OCI-M2 (cell line): ENCODE measurements around the gene GREM2.

Experiments
- DNase-seq: peaks from one replicate; lab custom pipeline; 2025; ENCODE audit not compliant: unreplicated experiment; lab: John Stamatoyannopoulos, UW

Gene GREM2

GRCh38 chr1:240611619-240612480, at the start of gene GREM2:
Gene GREM2 (minus strand): TSS chr1:240612155. CDS start chr1:240493475, 118,680 bp downstream.
- no peak for DNase-seq

DNA sequence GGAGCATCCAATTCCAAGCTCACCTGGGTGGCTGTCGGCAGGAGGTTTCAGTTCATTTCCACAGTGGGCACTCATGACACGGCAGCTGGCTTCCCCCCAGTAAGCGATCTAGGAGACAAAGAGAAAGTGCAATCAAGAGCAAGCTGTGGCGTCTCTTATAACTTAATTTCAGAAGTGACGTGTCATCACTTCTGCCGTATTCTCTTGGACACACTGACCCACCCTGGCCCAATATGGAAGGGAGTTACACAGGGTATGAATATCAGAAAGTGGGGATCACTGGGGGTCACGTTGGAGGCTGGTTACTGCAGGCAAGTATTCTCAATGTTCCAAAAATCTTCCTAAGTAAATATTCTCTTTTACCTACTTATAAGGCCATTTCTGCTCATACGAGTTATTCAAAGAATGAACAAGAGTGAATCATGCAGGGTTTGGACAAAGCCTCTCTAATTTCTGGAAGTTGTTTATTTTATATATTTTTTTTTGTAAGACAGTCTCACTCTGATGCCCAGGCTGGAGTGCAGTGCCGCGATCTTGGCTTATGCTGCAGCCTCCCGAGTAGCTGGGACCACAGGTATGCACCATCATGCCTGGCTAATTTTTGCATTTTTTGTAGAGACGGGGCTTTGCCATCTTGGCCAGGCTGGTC, 46.5 kb upstream of the GREM2 start:
- DNase-seq, result no peak

DNA sequence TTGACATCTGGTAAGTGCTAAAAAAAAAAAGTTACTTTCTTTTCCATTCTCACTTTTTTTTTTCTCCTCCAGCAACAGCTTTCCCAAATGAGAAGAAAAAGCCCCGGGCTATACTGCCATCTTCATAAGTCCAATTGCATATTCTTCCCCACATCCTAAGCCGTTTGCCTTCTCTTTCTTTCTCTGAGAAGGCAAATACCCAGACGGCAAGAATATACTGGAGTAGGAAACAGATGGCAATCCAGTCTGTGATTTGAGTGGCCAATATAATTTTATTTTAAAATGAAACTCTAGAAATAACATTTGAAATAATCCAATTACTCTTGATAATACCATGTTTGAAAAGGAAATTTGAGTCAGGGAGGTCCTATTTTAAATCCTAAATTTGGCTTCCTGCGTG, 44.6 kb upstream of the GREM2 start:
- DNase-seq, result no peak

- DNase-seq, result no peak
Observed at GRCh38 chr1:240652961-240653409, 41.0 kb upstream of the GREM2 start.

DNA sequence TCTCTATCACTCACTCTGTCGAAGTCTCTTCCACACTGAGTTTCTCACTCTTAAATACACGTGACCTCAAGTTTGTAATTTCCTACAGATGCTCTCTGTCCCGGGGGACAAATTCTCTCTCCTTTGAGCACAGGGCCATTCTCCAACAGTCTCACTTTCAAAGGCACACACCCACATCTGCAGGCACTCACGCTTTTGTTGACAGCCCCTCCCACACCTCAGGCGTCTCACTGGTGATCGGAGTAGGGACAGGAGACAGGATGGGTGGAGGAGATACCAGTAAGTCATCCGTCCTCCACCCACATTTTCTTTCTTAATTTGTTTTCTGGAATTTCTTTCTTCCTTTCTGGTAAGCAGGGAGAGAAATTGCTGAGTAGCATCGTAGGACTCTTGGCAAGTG, 40.6 kb upstream of the GREM2 start:
- DNase-seq, result no peak

GRCh38 chr1:240650877-240651276, 38.9 kb upstream of the GREM2 start:
- no peak for DNase-seq

DNA sequence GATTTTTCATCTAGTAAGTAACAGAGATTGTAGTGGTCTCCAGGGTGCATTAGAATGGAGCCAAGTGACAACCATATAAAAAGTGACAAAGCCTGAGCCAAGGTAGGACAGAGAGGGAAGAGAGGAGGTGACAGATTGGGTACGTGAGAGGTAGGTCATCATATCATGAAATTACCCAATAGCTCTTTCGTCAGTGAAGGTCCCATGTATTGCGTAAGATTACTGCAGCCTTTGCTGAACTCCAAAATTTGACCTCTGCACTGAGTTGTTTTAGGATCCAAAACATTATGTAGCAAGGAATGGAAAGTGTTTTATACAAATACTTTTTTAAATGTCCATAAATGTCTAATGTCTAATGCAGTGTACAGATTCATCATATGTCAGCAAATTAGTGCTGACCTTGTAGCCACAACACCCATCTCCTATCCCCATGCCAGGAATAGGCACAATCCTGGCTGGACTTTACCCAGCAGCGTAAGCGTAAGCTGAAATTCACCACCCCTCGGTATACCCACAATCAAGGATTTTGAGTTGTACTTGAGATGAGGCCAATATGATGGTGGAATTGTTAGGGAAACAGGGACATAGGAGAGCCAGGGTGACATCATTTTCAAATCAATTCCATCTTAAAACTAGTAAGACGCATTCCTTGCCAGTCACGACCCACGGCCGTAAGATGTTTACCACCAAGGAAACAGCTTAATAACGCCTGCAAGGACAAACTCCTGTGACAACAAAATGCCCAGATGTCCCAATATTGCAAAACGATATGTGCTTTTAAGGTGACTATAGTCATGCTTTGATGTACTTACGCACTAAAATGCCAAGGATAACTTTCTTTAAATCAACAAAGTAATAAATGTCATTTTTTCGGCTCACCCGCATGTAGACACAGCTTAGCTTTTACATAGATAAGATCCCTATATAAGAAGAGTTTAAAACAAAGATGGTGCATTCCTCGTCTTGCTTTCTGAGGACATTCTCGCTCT, 38.1 kb upstream of the GREM2 start:
- DNase-seq, result no peak

GRCh38 chr1:240646571-240647240, 34.8 kb upstream of the GREM2 start:
- no peak for DNase-seq

DNA sequence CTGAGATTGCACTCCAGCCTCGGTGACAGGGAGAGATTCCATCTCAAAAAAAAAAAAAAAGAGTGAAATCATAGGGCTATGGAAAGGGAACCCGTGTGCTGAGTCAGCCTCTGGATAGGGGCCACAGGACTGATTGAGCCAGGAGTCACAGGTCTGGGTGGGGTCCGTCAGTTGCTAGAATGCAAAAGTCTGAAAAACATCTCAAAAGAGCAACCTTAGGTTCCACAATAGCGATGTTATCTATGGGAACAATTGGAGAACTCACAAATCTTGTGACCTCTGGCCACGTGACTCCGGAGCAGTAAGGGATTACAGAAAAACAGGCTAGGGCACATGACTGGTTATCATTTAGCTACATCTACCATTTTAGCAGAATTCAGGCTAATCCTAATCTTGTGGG, 32.8 kb upstream of the GREM2 start:
- no peak for DNase-seq

GRCh38 chr1:240635466-240636256, 23.7 kb upstream of the GREM2 start:
- DNase-seq, result no peak

DNA sequence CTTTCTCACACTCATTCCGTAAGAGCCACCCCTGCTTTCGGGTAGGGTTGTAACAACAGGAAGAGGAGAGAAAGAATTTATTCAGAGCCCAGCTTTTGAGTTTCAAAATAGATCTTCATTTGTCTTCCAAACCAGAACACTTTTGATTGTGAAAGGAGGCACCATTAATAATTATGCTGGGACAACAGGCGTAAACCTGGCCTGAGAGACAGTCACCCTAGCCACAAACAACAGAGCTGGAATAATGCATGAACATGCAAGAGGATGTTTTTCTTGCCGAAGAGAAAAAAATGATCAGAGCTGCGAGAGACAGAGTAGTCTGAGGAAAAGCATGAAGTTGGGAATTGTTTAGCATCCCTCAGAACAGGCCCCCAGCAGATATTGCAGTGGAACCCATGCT, 18.5 kb upstream of the GREM2 start:
- DNase-seq, result no peak

- DNase-seq, result no peak
Observed at GRCh38 chr1:240621249-240621648, 9.3 kb upstream of the GREM2 start.

GRCh38 chr1:240619906-240620621, 8.1 kb upstream of the GREM2 start:
- no peak for DNase-seq

GRCh38 chr1:240619357-240619756, 7.4 kb upstream of the GREM2 start:
- no peak for DNase-seq

GRCh38 chr1:240618946-240619345, 7.0 kb upstream of the GREM2 start:
- no peak for DNase-seq

DNA sequence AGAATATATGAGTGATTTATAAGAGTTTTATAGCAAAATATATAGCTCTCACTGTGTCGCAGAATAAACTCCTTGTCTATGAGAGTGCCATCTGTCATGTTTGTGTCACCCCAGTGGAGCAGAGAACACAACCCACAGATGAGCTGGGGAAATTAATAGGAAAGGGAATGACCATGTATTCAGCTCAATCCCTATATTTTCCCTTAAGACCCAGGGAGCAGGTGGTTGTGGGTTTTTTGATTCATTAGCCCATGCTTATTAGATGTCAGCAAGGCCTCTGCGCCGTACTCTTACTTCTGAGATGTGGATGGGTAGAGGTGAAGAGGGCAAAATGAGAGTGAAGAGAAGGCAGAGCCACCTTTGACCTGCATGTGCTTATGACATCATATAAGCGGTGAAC, 4.1 kb upstream of the GREM2 start:
- no peak for DNase-seq

- no peak for DNase-seq
Observed at GRCh38 chr1:240613356-240614142, 1.6 kb upstream of the GREM2 start.

DNA sequence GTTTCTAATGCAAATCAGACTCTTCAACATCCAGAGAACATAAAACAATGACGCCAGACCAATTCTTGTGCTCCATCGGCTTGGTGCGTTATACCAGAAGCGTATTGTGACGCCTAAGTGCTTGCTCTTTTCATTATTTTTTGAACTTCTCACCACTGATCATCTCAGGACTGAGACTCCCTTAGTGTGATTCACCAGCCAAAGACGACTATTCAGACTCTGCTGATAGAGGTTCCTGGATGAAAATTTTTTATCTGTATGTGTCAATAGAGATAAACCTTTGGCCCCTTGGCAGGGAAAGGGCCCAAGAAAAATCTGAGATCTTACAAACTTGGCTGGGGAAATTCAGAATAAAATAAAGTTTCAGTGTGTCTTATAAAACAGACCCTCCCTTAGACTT, 856 bp upstream of the GREM2 start:
- no peak for DNase-seq

- DNase-seq, result no peak
Observed at GRCh38 chr1:240611228-240611618, 732 bp downstream of the GREM2 start.
